Measurements from ENCODE around the gene MRPL38. TPM values are rescaled to one million over a fixed set of nuclear protein-coding genes. Genes with fewer than 3 reads are reported as not detected.

MRPL38 gene
- total and polyA plus RNA-seq, 2 of the 8 experiments (the other 6 are each of a cell fraction or from before 2014, with no cell fraction given) = 78.4 to 125 TPM

GRCh38 chr17:75901727-75902126, 3.0 kb downstream of the MRPL38 start:
- Histone ChIP-seq H2AFZ (ENCODE audit: low read length) (no peak overlapping the region), H2BK12ac (ENCODE audit: low read depth, low read length) (no peak overlapping the region), H3K27ac (ENCODE audit: low read depth, low read length) (no peak overlapping the region), H3K4me2 (ENCODE audit: insufficient read depth in 1 of 2, low read depth in 2 of 2, low read length in 2 of 2) (no peak overlapping the region), H4K8ac (ENCODE audit: extremely low read depth, insufficient read depth, low read length) (no peak overlapping the region; the same call in 1 of the 2 replicates), H3K79me1 (ENCODE audit: low read depth, low read length) (no peaks in the 10 kb centered on the region; the same call in 1 of the 2 replicates), H2BK5ac (ENCODE audit: low read depth, low read length) (no peak overlapping the region), H3K4me1 (replicated peaks in 1 of 4; ENCODE audit: control insufficient read depth in 3 of 4, insufficient read depth in 4 of 4, low read length in 3 of 4) (peaks cover 0 to 7% (median 4%) of the 10 kb centered on the region in 4 experiments; a peak in 5 of 7 replicates), H3K4me3 (ENCODE audit: extremely low read depth in 1 of 4, insufficient read depth in 2 of 4, low read depth in 3 of 4, low read length in 4 of 4) (no peak overlapping the region), H3K9ac (replicated peaks in 1 of 4; ENCODE audit: extremely low read depth in 1 of 4, low read depth in 3 of 4, low read length in 3 of 4) (0 out of 7 replicates have a peak overlapping the region, but pooled peaks of 1 of the 4 experiments have one; percentile 17), H3K4ac (replicated peaks; ENCODE audit: insufficient read length, low read depth, low read length) (no peak overlapping the region), H3K23ac (ENCODE audit: insufficient read length) (no peak overlapping the region), H3K23me2 (ENCODE audit: low read depth, low read length) (peaks cover 5% of the 10 kb centered on the region; the same call in 1 of the 2 replicates), H2BK120ac (replicated peaks; ENCODE audit: low read depth, low read length) (no peak overlapping the region), H4K5ac (ENCODE audit: insufficient read length, low read depth, low read length) (no peak overlapping the region), H2BK15ac (ENCODE audit: low read length) (no peak overlapping the region), H3K36me3 (ENCODE audit: control insufficient read depth in 2 of 4, insufficient read depth in 4 of 4, low read length in 3 of 4) (peaks cover 5 to 35% (median 23%) of the 10 kb centered on the region in 4 experiments; a peak in 7 of 8 replicates), H3K18ac (ENCODE audit: extremely low read depth, low read length) (no peak overlapping the region), H4K91ac (replicated peaks; ENCODE audit: insufficient read length, low read length) (no peak overlapping the region), H3K14ac (ENCODE audit: insufficient read length) (no peak overlapping the region), H3K79me2 (ENCODE audit: control insufficient read depth in 1 of 2, insufficient read depth in 2 of 2, low read length in 2 of 2) (peaks cover 0 to 14% of the 10 kb centered on the region in 2 experiments; a peak in 2 of 4 replicates), H2BK20ac (ENCODE audit: low read length) (no peak overlapping the region), H3K9me3 (ENCODE audit: insufficient read depth in 2 of 2, low read depth in 1 of 2, low read length in 1 of 2) (no peaks in the 10 kb centered on the region), H2AK5ac (ENCODE audit: low read depth, low read length) (no peak overlapping the region), H3K27me3 (replicated peaks in 1 of 4; ENCODE audit: control insufficient read depth in 3 of 4, extremely low read depth in 1 of 4, insufficient read depth in 3 of 4, low read length in 3 of 4) (no peaks in the 10 kb centered on the region), H4K20me1 (replicated peaks in 1 of 2; ENCODE audit: control insufficient read depth in 1 of 2, insufficient read depth in 2 of 2, low read length in 2 of 2) (peaks cover 2 to 5% of the 10 kb centered on the region in 2 experiments), H3K56ac (replicated peaks; ENCODE audit: insufficient read length, low read depth, low read length) (no peak overlapping the region)
- DNase-seq (ENCODE audit: low read depth in 1 of 2, low spot score in 2 of 2) (no peak), FAIRE-seq (no peak)
- WGBS, 2 experiments (ENCODE audit: extremely low coverage in 1 of 2, insufficient coverage in 1 of 2, insufficient read length in 1 of 2, insufficient replicate concordance in 2 of 2, low coverage in 1 of 2, low lambda C conversion rate in 2 of 2, missing lambda C conversion rate in 1 of 2) = 96% methylated on average over 18 of the region's 18 CpGs; no CpG with 5 or more reads in 1 of the 2 experiments
- POLR2A ChIA-PET (ENCODE audit: partially characterized antibody) = interaction anchor here (0.9 to 7.4 kb wide), 4 partner anchors 9 to 26 kb away, joined by 4 to 40 read pairs (median 4); partner anchors contain the start of gene TRIM47
- TF ChIP-seq SAP30 (IDR thresholded peaks at IDR 0.05; ENCODE audit: insufficient read depth, insufficient replicate concordance, low read length) (no peak), POU5F1 (IDR thresholded peaks at IDR 0.05; ENCODE audit: low read depth, low read length) (no peak)
- CTCF ChIA-PET (ENCODE audit: partially characterized antibody) = interaction anchor here (0.7 to 51.3 kb wide), 4 partner anchors 8 to 403 kb away, joined by 3 to 885 read pairs (median 4); partner anchors contain the start of genes CDK3 and TRIM47
